Adrenal gland (tissue), 12 donors: ENCODE measurements around the gene KCNN4. TPM values are rescaled to one million over a fixed set of nuclear protein-coding genes. Genes with fewer than 3 reads are reported as not detected.

ENCODE experiments used
- DNase-seq, 7 donors: peaks; one replicate each; pipeline ENCODE4 v3.0.0-alpha.2; 2019 to 2020
- H3K27ac ChIP-seq, 5 donors: fragments of 200-600 bp; sonication (generic) in 4 of 5; 1 replicate in 3 of 5; 2 replicates in 2 of 5; pipeline versions ENCODE4 v1.5.1 to v1.8.0; 2016 to 2020; ENCODE audit warnings: mild to moderate bottlenecking in 1 of 5
- H3K27me3 ChIP-seq: fragments of 200-600 bp; 2 replicates; pipeline ENCODE4 v1.8.0; 2021
- H3K36me3 ChIP-seq, 2 donors: fragments of 200-600 bp; replicated peaks in 1 of 2; 1 replicate in 1 of 2; 2 replicates in 1 of 2; pipeline versions ENCODE4 v1.5.1 to v1.8.0; 2018 to 2022
- H3K4me1 ChIP-seq, 2 donors: fragments of 200-600 bp; replicated peaks in 1 of 2; 1 replicate in 1 of 2; 2 replicates in 1 of 2; pipeline versions ENCODE4 v1.5.1 to v1.8.0; 2018 to 2021
- H3K4me3 ChIP-seq, 4 donors: fragments of 200-600 bp; sonication (generic) in 3 of 4; one replicate each; pipeline ENCODE4 v1.5.1; 2016 to 2018
- H3K9me3 ChIP-seq, 3 donors: fragments of 200-600 bp; sonication (generic) in 1 of 3; replicated peaks in 1 of 3; 1 replicate in 2 of 3; 2 replicates in 1 of 3; pipeline versions ENCODE4 v1.5.1 to v1.8.0; 2016 to 2021
- POLR2A ChIP-seq, 2 donors: fragments of 450-650 bp; IDR thresholded peaks; one replicate each; pipeline ENCODE4 v1.6.1; 2017; ENCODE audit warnings: antibody characterized with exemption in 2 of 2, mild to moderate bottlenecking in 2 of 2, moderate library complexity in 1 of 2
- WGBS, 4 donors: extraction: QIAGEN DNeasy Blood & Tissue Kit in 2 of 4; methylation state at CpG; one replicate each; pipeline versions ENCODE4 v1.1.5 to v1.1.7; 2013 to 2017; 5-methylcytosine and 5-hydroxymethylcytosine counted together
- intact Hi-C, 2 donors: fragments of 100-400 bp; cut with DNase I; formaldehyde crosslinking; loops; one replicate each; pipeline versions ENCODE4 v1.14.1 to v1.15.0; 2022 to 2023
- polyA plus RNA-seq, 3 donors: library from polyadenylated mRNA; stranded (reverse); fragments of 200-250 nt in 2 of 3; fragments of 350-450 nt in 1 of 3; fragmentation: Illumina TruSeq in 1 of 3; extraction: RNeasy Lipid Tissue Mini Kit (QIAGEN cat#74804) in 1 of 3; gene quantifications; one replicate each; pipeline ENCODE4 v1.2.3, GENCODE V29; 2013 to 2014
- total RNA-seq, 9 donors: library from RNA; depleted of rRNA in 4 of 9; stranded (reverse); fragments of >200 nt in 4 of 9; fragments of 120-200 nt in 1 of 9; fragmentation: NEBNext Ultra II Directional in 1 of 9; extraction: Animal tissue kit (Norgen Biotek cat#: 25700) in 1 of 9; gene quantifications; one replicate each; pipeline versions ENCODE4 v1.1.0 to v1.2.4, GENCODE V29; 2013 to 2023
- TF ChIP-seq, protein P1 (sequence below), 6 experiments: fragments of 450-650 bp in 4 of 6; fragments of 200-600 bp in 2 of 6; sonication (generic) in 1 of 6; IDR thresholded peaks; 1 replicate in 5 of 6; 2 replicates in 1 of 6; pipeline versions ENCODE4 v1.5.1 to v1.8.0; 2016 to 2021; ENCODE audit warnings: antibody characterized with exemption in 6 of 6, mild to moderate bottlenecking in 2 of 6, moderate library complexity in 1 of 6
- donor health status: healthy with polysubstance abuse.
- donor health status: Bipolar disorder and iron deficiency.
- donor health status: DM: yes; HTN: yes; CAD: no.
- donor health status: DM: no; HTN: no; CAD: no.
- donor health status: DM: no; HTN: no; CAD: no.
- donor health status: DM: yes; HTN: yes; CAD: no.

Gene KCNN4
- total and polyA plus RNA-seq, 12 donors = 0.22 to 13.0 (median 0.56) TPM

DNA sequence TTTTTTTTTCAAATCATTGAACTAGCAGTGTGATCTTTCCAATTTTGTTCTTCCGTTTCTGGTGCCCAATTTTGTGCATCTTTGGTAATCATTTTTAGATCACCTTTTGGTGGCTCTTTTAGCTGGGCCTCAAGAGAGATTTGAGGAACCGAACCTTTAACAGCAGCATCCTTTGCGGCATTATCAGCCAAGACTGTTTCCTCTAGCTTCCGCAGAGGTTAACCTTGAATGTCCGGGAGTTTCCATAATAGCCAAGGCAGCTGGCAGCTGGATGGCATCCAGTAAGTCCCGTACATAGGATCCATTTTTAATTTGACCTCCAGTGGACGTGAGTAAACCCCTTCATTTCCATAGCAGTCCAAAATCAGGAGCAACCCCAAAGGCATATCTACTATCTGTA lies 55.3 kb downstream of the KCNN4 start:
- TF ChIP-seq, protein P1, sequence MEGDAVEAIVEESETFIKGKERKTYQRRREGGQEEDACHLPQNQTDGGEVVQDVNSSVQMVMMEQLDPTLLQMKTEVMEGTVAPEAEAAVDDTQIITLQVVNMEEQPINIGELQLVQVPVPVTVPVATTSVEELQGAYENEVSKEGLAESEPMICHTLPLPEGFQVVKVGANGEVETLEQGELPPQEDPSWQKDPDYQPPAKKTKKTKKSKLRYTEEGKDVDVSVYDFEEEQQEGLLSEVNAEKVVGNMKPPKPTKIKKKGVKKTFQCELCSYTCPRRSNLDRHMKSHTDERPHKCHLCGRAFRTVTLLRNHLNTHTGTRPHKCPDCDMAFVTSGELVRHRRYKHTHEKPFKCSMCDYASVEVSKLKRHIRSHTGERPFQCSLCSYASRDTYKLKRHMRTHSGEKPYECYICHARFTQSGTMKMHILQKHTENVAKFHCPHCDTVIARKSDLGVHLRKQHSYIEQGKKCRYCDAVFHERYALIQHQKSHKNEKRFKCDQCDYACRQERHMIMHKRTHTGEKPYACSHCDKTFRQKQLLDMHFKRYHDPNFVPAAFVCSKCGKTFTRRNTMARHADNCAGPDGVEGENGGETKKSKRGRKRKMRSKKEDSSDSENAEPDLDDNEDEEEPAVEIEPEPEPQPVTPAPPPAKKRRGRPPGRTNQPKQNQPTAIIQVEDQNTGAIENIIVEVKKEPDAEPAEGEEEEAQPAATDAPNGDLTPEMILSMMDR (IDR thresholded peaks at IDR 0.05) = no peak
- no peak for TF ChIP-seq POLR2A (IDR thresholded peaks at IDR 0.05)
- DNase-seq = peak in 6 of 7 donors; percentile 48 to 72 (median 58)
- Histone ChIP-seq H3K27ac (peak overlapping the region in 1 of 5 donors; percentile 33), H3K27me3 (no peaks in the 10 kb centered on the region), H3K36me3 (peaks cover 0 to 14% of the 10 kb centered on the region in 2 donors), H3K4me3 (no peak overlapping the region), H3K9me3 (no peaks in the 10 kb centered on the region), H3K4me1 (peaks cover 0 to 13% of the 10 kb centered on the region in 2 donors)
- WGBS, 4 donors = 3 to 15% (median 12%) methylated on average over 7 of the region's 7 CpGs
- intact Hi-C loops = no loop called here

DNA sequence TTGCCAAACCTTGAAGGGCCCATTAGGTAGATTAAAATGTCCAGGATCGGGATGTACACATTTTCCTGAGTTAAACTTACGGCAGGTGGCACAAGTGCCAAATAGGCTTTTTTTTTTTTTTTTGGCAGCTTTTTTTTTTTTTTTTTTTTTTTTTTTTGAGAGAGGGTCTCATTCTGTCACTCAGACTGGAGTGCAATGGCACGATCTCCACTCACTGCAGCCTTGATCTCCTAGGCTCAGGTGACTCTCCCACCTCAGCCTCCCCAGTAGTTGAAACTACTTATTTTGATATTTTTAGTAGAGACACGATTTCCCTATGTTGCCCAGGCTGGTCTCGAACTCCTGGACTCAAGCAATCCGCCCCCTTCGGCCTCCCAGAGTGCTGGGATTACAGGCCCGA lies 55.9 kb downstream of the KCNN4 start:
- Histone ChIP-seq H3K27ac (no peak overlapping the region), H3K36me3 (peaks cover 0 to 11% of the 10 kb centered on the region in 2 donors), H3K4me3 (no peak overlapping the region), H3K4me1 (peaks cover 0 to 13% of the 10 kb centered on the region in 2 donors), H3K9me3 (no peaks in the 10 kb centered on the region), H3K27me3 (no peaks in the 10 kb centered on the region)
- intact Hi-C loops = no loop called here
- TF ChIP-seq POLR2A (IDR thresholded peaks at IDR 0.05) = no peak
- TF ChIP-seq, protein P1 (IDR thresholded peaks at IDR 0.05) = no peak
- 75 to 82% (median 77%) methylated on average over 8 of the region's 8 CpGs for WGBS, 4 donors
- no peak for DNase-seq

DNA sequence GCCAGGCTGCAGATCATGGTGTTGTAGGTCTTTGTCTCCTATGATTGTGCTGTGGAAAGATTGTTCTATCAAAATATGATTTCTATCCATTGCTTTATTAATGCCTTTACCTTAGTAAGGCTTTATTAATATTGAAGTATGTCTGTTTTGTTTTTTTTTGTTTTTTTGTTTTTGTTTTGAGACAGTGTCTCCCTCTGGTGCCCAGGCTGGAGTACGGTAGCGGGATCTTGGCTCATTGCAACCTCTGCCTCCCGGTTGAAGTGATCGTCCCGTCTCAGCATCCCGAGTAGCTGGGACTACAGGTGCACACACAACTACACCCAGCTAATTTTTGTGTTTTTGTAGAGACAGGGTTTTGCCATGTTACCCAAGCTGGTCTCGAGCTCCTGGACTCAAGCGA lies 57.2 kb downstream of the KCNN4 start:
- Histone ChIP-seq H3K4me3 (no peak overlapping the region), H3K9me3 (no peaks in the 10 kb centered on the region), H3K4me1 (peaks cover 0 to 13% of the 10 kb centered on the region in 2 donors), H3K27me3 (no peaks in the 10 kb centered on the region), H3K27ac (no peak overlapping the region), H3K36me3 (peaks cover 0 to 2% of the 10 kb centered on the region in 2 donors)
- WGBS, 4 donors = 72 to 79% (median 77%) methylated on average over 8 of the region's 8 CpGs
- intact Hi-C loops = no loop called here
- TF ChIP-seq, protein P1 (IDR thresholded peaks at IDR 0.05) = peak in 1 of 6 experiments; percentile 17
- TF ChIP-seq POLR2A (IDR thresholded peaks at IDR 0.05) = no peak
- DNase-seq = no peak

DNA sequence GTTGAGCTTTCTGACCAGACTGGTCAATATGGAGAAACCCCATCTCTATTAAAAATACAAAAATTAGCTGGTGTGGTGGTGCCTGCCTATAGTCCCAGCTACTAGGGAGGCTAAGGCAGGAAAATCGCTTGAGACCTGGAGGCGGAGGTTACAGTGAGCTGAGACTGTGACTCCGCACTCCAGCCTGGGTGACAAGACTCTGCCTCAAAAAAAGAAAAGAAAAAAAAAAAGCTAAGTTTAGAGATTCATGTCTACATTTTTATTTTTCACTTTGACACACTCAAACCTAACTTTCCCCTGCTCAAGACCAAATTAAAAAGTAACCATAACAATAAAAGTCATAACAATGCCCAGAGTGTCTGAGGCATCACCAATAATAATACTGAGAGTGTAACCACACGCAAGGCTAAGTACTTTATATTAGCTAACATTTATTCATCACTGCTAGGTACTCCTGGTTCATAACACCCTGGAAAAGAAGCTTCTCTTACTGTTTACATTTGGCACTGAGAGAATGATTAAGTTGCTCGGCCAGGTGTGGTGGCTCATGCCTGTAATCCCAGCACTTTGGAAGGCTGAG lies 59.2 kb downstream of the KCNN4 start:
- H3K27ac ChIP-seq = no peak overlapping the region
- intact Hi-C loops = no loop called here
- WGBS, 4 donors = 84 to 87% (median 85%) methylated on average over 5 of the region's 5 CpGs
- H3K36me3 ChIP-seq = no peaks in the 10 kb centered on the region
- peaks cover 0 to 13% of the 10 kb centered on the region in 2 donors for H3K4me1 ChIP-seq
- H3K9me3 ChIP-seq = no peaks in the 10 kb centered on the region
- no peak overlapping the region for H3K4me3 ChIP-seq
- no peak for TF ChIP-seq POLR2A (IDR thresholded peaks at IDR 0.05)
- TF ChIP-seq, protein P1 (IDR thresholded peaks at IDR 0.05) = no peak
- H3K27me3 ChIP-seq = no peaks in the 10 kb centered on the region
- no peak for DNase-seq
